KMS-11 (cell line): ENCODE results near the gene GPRIN3.

Source experiments
- H2AFZ ChIP-seq: fragments of 200-600 bp; sonication (generic); 2 replicates; pipeline ENCODE4 v1.6.1; 2016; ENCODE audit warnings: antibody characterized with exemption, mixed run types, low read depth
- H3K27ac ChIP-seq: fragments of 200-600 bp; sonication (generic); 2 replicates; pipeline ENCODE4 v1.6.1; 2016; ENCODE audit warnings: mild to moderate bottlenecking, mixed run types
- H3K27me3 ChIP-seq: fragments of 200-600 bp; sonication (generic); 2 replicates; pipeline ENCODE4 v1.6.1; 2017; ENCODE audit warnings: mild to moderate bottlenecking, low read depth, mixed run types, moderate library complexity; ENCODE audit not compliant: insufficient read depth
- H3K36me3 ChIP-seq: fragments of 200-600 bp; sonication (generic); 2 replicates; pipeline ENCODE4 v1.6.1; 2017; ENCODE audit warnings: mild to moderate bottlenecking, mixed run types; ENCODE audit not compliant: insufficient read depth
- H3K4me1 ChIP-seq: fragments of 200-600 bp; sonication (generic); 2 replicates; pipeline ENCODE4 v1.6.1; 2016; ENCODE audit warnings: mild to moderate bottlenecking, low read depth, mixed run types; ENCODE audit not compliant: poor library complexity, severe bottlenecking
- H3K4me2 ChIP-seq: fragments of 200-600 bp; sonication (generic); 2 replicates; pipeline ENCODE4 v1.7.0; 2016; ENCODE audit warnings: mild to moderate bottlenecking, mixed run types
- H3K4me3 ChIP-seq: fragments of 200-600 bp; sonication (generic); IDR thresholded peaks from 2 replicates; pipeline ENCODE4 v1.6.1; 2017; ENCODE audit warnings: low read depth, low read length, mixed read lengths; ENCODE audit not compliant: insufficient read depth
- H3K79me2 ChIP-seq: fragments of 200-600 bp; sonication (generic); 2 replicates; pipeline ENCODE4 v1.6.1; 2016; ENCODE audit warnings: low read depth, mixed run types; ENCODE audit not compliant: insufficient read depth
- H3K9ac ChIP-seq: fragments of 200-600 bp; sonication (generic); 2 replicates; pipeline ENCODE4 v1.6.1; 2016; ENCODE audit warnings: mild to moderate bottlenecking, mixed run types
- H4K20me1 ChIP-seq: fragments of 200-600 bp; sonication (generic); 2 replicates; pipeline ENCODE4 v1.6.1; 2016; ENCODE audit warnings: mild to moderate bottlenecking, mixed run types; ENCODE audit not compliant: insufficient read depth
- TF ChIP-seq, protein P1 (sequence below): fragments of 200-600 bp; sonication (generic); conservative IDR thresholded peaks from 2 replicates; pipeline ENCODE4 v1.6.1; 2017; ENCODE audit warnings: low read depth, mild to moderate bottlenecking, antibody characterized with exemption, low read length, moderate library complexity, mixed read lengths

GPRIN3 gene

GRCh38 chr4:89334311-89334710, 26.7 kb upstream of the GPRIN3 start:
- no peak overlapping the region for H3K27ac ChIP-seq
- H3K79me2 ChIP-seq, result no peaks in the 10 kb centered on the region
- H3K4me3 ChIP-seq, result no peak overlapping the region
- H4K20me1 ChIP-seq, result no peaks in the 10 kb centered on the region
- TF ChIP-seq, protein P1, sequence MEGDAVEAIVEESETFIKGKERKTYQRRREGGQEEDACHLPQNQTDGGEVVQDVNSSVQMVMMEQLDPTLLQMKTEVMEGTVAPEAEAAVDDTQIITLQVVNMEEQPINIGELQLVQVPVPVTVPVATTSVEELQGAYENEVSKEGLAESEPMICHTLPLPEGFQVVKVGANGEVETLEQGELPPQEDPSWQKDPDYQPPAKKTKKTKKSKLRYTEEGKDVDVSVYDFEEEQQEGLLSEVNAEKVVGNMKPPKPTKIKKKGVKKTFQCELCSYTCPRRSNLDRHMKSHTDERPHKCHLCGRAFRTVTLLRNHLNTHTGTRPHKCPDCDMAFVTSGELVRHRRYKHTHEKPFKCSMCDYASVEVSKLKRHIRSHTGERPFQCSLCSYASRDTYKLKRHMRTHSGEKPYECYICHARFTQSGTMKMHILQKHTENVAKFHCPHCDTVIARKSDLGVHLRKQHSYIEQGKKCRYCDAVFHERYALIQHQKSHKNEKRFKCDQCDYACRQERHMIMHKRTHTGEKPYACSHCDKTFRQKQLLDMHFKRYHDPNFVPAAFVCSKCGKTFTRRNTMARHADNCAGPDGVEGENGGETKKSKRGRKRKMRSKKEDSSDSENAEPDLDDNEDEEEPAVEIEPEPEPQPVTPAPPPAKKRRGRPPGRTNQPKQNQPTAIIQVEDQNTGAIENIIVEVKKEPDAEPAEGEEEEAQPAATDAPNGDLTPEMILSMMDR, result no peak
- no peak overlapping the region for H2AFZ ChIP-seq
- peaks cover 38% of the 10 kb centered on the region for H3K4me1 ChIP-seq
- H3K9ac ChIP-seq, result no peak overlapping the region
- no peaks in the 10 kb centered on the region for H3K27me3 ChIP-seq
- H3K4me2 ChIP-seq, result no peak overlapping the region
- H3K36me3 ChIP-seq, result no peaks in the 10 kb centered on the region

DNA sequence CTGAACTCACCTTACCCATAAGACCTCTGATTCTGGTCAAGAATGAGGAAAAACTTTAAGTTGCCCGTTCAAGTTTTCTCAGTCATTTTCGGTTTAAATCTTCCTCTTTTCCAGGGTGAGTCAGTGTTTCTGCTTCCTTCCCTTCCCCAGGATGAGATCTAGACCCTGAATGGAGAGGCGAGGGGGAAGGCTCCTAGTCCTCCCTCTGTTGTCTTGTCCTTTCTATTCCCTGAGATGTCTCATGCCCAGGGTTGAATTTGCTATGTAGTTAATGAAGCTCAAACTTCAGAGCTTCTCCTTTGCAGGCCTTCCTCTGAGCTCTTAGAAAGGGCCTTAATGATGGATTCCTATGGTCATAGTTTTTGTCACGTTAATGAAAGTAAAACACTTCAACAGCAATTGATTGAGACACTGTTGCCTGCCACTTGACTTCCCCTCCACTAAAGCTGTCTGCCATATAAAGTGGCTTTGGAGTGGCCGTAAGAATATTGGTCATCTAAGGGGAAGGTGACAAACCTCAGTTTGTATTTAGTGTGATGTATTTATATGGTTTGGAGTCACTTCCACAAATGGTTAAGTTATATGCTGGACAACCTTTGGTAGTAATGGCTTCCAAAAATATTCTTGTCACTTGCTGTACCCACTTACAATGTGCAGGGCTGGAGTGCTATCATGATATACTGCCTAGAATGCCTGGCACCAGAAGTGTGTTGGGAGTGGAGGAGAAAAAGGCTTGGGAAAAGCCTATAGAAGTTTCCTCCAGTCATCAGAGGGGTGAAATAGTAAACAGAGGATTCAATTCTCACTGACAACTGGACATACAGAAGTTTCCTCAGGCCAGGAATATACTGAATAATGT, 24.3 kb upstream of the GPRIN3 start:
- H2AFZ ChIP-seq, result no peak overlapping the region
- no peak overlapping the region for H3K27ac ChIP-seq
- H3K4me2 ChIP-seq, result peak overlapping the region; percentile 19; the same call in 1 of the 2 replicates
- H3K36me3 ChIP-seq, result no peaks in the 10 kb centered on the region
- H3K4me1 ChIP-seq, result peaks cover 38% of the 10 kb centered on the region
- H3K79me2 ChIP-seq, result no peaks in the 10 kb centered on the region
- no peak overlapping the region for H3K9ac ChIP-seq
- no peaks in the 10 kb centered on the region for H4K20me1 ChIP-seq
- TF ChIP-seq, protein P1, result no peak
- no peaks in the 10 kb centered on the region for H3K27me3 ChIP-seq
- no peak overlapping the region for H3K4me3 ChIP-seq

DNA sequence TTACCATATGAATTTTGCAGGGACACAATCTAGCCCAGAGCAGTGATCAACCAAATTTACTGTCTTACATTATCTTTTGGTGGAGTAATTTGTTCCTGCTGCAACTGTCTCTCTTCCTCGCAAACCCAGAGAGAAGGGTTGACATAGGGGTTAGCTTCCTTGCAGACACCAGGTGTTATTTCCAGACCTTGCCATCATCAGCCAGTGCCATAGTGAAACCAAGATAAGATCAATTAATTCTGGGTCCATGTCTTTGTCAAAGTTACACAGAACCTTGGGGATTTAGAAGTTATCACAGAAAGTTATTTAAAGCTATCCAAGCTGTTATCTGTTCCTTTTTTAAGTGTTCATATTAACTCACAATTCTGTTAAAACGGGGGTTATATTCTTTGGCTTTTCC, 23.6 kb upstream of the GPRIN3 start:
- Histone ChIP-seq H3K4me1 (peaks cover 38% of the 10 kb centered on the region), H3K9ac (no peak overlapping the region), H3K36me3 (no peaks in the 10 kb centered on the region), H3K79me2 (no peaks in the 10 kb centered on the region), H3K27me3 (no peaks in the 10 kb centered on the region), H3K4me3 (no peak overlapping the region), H3K27ac (no peak overlapping the region), H4K20me1 (no peaks in the 10 kb centered on the region), H3K4me2 (peak overlapping the region; percentile 19; the same call in 1 of the 2 replicates), H2AFZ (no peak overlapping the region)
- TF ChIP-seq, protein P1, result no peak

- H3K27me3 ChIP-seq, result no peaks in the 10 kb centered on the region
- H3K36me3 ChIP-seq, result no peaks in the 10 kb centered on the region
- TF ChIP-seq, protein P1, result no peak
- no peaks in the 10 kb centered on the region for H4K20me1 ChIP-seq
- no peak overlapping the region for H3K9ac ChIP-seq
- no peak overlapping the region for H3K4me3 ChIP-seq
- H2AFZ ChIP-seq, result no peak overlapping the region; the same call in 1 of the 2 replicates
- H3K4me2 ChIP-seq, result peak overlapping the region; percentile 29; the same call in 1 of the 2 replicates
- peaks cover 38% of the 10 kb centered on the region for H3K4me1 ChIP-seq
- H3K27ac ChIP-seq, result peak overlapping the region; percentile 18; the same call in 1 of the 2 replicates
- no peaks in the 10 kb centered on the region for H3K79me2 ChIP-seq
Measured at GRCh38 chr4:89329280-89329679, 21.7 kb upstream of the GPRIN3 start.
